ENCODE measurements around the gene SPECC1. TPM values are rescaled to one million over a fixed set of nuclear protein-coding genes. Genes with fewer than 3 reads are reported as not detected.

The SPECC1 gene
- total and polyA plus RNA-seq, 2 of the 13 experiments (the other 11 are each of a cell fraction or from before 2014, with no cell fraction given), result 2.3 to 6.9 TPM

DNA sequence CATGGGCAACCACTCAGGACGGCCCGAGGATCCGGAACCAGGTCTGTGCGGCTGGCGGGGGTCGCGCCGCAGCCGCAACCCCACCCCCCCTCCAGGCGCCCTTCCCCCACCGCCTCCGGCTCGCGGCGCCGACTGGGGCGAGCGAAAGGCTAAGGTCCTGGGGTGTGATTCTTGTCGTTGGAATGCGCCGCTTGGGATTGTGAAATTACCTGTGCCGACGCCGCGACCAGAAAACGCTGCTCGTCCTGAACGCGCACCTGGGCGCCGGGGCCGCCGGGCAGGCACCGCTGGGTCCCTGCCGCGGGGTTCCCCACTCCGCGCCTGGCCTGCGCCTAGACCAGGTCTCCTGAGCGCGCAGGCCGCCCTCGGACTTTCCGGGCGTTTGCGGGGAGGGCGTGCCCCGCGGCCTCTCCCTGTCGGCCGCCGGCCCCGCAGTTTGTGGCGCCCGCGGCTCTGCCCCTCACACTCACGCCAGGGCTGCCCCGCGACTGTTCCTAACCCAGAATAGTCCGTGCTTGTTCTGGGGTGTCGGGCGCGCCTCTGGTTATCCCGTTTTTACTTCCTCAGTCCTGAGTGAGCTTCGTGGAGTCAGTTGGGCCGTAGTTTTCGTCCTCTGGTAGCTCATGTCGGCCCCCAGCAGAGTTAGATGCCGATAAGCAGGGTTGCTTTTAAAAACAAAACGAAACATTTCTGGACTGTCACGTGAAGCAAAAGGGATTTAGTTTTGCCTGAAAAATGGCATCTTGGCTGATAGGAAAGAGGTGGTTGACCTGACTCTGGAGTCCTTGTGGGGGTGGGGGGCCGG is 147.2 kb downstream of the SPECC1 start (continued):
- TF ChIP-seq, protein P1, sequence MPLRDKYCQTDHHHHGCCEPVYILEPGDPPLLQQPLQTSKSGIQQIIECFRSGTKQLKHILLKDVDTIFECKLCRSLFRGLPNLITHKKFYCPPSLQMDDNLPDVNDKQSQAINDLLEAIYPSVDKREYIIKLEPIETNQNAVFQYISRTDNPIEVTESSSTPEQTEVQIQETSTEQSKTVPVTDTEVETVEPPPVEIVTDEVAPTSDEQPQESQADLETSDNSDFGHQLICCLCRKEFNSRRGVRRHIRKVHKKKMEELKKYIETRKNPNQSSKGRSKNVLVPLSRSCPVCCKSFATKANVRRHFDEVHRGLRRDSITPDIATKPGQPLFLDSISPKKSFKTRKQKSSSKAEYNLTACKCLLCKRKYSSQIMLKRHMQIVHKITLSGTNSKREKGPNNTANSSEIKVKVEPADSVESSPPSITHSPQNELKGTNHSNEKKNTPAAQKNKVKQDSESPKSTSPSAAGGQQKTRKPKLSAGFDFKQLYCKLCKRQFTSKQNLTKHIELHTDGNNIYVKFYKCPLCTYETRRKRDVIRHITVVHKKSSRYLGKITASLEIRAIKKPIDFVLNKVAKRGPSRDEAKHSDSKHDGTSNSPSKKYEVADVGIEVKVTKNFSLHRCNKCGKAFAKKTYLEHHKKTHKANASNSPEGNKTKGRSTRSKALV (CRISPR knock-in tag; IDR thresholded peaks at IDR 0.05), result peak; percentile 88; the same call in 1 of the 2 replicates
- TF ChIP-seq CEBPB (IDR thresholded peaks at IDR 0.05; ENCODE audit: borderline replicate concordance, low read depth, low read length) (peak; percentile 59; the same call in 1 of the 2 replicates), EZH2 (conservative IDR thresholded peaks at IDR 0.05; ENCODE audit: low read depth, low read length) (peak; percentile 81), ZFY (CRISPR knock-in tag; IDR thresholded peaks at IDR 0.05) (peak; percentile 49), ZNF382 (CRISPR knock-in tag; IDR thresholded peaks at IDR 0.05; ENCODE audit: borderline replicate concordance) (no peak), MLLT10 (CRISPR knock-in tag; IDR thresholded peaks at IDR 0.05) (no peak), KDM3A (CRISPR knock-in tag; IDR thresholded peaks at IDR 0.05; ENCODE audit: low read depth) (no peak), PHF8 (CRISPR knock-in tag; IDR thresholded peaks at IDR 0.05) (peak; percentile 12; the same call in 1 of the 2 replicates), ZNF3 (CRISPR knock-in tag; IDR thresholded peaks at IDR 0.05) (no peak)
- TF ChIP-seq, protein P2, sequence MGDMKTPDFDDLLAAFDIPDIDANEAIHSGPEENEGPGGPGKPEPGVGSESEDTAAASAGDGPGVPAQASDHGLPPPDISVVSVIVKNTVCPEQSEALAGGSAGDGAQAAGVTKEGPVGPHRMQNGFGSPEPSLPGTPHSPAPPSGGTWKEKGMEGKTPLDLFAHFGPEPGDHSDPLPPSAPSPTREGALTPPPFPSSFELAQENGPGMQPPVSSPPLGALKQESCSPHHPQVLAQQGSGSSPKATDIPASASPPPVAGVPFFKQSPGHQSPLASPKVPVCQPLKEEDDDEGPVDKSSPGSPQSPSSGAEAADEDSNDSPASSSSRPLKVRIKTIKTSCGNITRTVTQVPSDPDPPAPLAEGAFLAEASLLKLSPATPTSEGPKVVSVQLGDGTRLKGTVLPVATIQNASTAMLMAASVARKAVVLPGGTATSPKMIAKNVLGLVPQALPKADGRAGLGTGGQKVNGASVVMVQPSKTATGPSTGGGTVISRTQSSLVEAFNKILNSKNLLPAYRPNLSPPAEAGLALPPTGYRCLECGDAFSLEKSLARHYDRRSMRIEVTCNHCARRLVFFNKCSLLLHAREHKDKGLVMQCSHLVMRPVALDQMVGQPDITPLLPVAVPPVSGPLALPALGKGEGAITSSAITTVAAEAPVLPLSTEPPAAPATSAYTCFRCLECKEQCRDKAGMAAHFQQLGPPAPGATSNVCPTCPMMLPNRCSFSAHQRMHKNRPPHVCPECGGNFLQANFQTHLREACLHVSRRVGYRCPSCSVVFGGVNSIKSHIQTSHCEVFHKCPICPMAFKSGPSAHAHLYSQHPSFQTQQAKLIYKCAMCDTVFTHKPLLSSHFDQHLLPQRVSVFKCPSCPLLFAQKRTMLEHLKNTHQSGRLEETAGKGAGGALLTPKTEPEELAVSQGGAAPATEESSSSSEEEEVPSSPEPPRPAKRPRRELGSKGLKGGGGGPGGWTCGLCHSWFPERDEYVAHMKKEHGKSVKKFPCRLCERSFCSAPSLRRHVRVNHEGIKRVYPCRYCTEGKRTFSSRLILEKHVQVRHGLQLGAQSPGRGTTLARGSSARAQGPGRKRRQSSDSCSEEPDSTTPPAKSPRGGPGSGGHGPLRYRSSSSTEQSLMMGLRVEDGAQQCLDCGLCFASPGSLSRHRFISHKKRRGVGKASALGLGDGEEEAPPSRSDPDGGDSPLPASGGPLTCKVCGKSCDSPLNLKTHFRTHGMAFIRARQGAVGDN (CRISPR knock-in tag; IDR thresholded peaks at IDR 0.05), result peak; percentile 30; the same call in 1 of the 2 replicates
- TF ChIP-seq, protein P3, sequence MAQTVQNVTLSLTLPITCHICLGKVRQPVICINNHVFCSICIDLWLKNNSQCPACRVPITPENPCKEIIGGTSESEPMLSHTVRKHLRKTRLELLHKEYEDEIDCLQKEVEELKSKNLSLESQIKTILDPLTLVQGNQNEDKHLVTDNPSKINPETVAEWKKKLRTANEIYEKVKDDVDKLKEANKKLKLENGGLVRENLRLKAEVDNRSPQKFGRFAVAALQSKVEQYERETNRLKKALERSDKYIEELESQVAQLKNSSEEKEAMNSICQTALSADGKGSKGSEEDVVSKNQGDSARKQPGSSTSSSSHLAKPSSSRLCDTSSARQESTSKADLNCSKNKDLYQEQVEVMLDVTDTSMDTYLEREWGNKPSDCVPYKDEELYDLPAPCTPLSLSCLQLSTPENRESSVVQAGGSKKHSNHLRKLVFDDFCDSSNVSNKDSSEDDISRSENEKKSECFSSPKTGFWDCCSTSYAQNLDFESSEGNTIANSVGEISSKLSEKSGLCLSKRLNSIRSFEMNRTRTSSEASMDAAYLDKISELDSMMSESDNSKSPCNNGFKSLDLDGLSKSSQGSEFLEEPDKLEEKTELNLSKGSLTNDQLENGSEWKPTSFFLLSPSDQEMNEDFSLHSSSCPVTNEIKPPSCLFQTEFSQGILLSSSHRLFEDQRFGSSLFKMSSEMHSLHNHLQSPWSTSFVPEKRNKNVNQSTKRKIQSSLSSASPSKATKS (CRISPR knock-in tag; IDR thresholded peaks at IDR 0.05), result no peak
